ENCODE data around the gene ISG20L2.

The ISG20L2 gene

DNA sequence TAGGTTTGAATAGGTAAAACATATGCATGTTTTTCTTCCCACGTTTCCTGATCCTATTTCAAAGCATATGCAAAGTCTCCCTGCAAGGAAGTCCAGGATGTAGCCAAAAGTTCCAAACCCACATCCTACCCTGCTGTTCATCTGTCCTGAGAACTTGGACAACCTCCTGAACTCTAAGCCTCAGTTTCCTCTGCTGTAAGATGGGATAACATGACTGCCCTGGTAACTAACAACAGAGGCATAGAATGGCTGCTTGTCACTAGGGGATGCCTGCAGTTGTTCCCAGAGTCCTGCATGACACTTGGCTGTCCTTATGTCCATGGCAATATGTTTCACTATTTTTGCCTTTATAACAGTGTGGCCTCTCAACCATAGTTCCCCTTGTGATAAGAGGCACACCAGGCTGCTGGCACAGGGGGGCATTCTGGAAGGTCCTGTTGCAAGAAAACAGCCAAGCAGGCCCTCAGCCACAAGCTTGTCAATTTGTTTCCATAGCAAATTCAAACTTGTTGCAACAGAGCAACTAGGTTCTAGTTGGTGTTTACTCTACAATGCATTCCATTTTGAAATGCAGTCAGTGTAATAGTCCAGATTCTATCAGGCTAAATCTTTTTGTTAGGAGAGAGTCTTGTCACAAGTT, 24.4 kb upstream of the ISG20L2 start:
- no peak for DNase-seq

- peak; percentile 59 for DNase-seq
These were observed 23.4 kb upstream of the ISG20L2 start for GRCh38 chr1:156751757-156752481.

- DNase-seq, result no peak
These were observed 22.8 kb upstream of the ISG20L2 start, which contains the start of gene HDGF for GRCh38 chr1:156751451-156751756. HDGF (minus strand) TSS chr1:156751675; CDS start chr1:156751429, 246 bp downstream.

- no peak for DNase-seq
These were observed 22.3 kb upstream of the ISG20L2 start for GRCh38 chr1:156750711-156751450.

DNA sequence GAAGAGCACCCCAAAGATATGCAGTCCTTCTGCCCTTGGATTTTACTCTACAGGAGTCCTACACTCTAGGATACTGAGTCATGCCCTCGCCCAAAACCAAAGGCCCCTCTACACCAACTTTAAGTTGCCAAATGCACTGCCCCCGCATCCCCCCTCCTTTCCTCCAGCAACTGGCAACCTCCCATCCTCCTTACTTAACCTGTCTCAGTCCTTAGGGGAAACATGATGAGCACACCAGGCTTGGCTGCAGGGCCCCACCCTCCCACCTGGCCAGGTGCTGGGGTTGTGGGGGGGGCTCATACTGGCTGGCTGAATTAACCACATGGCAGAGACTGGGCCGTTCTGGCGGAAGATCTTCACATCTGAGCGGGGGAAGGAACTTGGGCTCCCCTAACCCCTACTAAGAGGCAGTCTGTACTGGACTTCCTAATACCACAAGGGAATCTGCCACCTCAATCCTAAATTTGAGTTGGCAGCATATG, 21.7 kb upstream of the ISG20L2 start:
- no peak for DNase-seq

GRCh38 chr1:156749419-156750118, 21.0 kb upstream of the ISG20L2 start:
- DNase-seq, result no peak

DNA sequence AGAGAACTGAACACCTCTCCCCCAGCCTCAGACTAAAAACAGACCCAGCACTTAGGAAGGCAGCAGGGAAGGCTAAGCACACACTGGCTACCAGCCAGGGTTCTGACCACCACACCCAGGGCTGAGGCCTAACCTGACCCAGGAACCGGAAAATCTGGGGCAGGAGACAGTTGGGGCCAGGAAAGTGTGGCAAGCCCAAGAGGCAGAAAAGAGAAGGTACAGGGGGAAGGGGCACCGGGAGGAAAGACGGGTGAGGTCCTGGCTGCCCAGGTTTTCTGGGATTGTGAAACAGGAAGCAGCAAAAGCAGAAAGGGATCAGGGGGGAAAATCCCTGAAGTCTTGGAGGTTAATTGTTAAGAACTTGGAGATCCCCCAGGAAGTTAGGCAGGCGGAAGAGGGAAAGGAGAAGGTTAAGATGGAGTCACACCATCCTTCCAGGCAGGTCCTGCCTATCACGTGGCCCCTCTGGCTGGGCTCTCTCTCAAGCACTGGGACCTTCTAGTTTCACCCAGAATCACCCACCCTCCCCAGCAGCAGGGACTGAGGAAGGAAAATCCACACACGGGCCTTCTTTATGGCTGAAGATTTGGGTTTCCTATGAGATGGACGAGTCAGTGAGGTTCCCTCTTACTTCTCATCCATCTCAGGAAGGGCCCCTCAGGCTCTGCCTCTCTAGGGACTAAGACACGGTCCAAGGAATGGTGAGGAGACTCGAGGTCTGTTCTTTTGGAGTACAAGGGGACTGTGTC, 20.3 kb upstream of the ISG20L2 start:
- DNase-seq, result no peak

GRCh38 chr1:156747742-156748669, 19.4 kb upstream of the ISG20L2 start:
- DNase-seq, result no peak

GRCh38 chr1:156746728-156747631, 18.4 kb upstream of the ISG20L2 start:
- peak; percentile 22 for DNase-seq

- no peak for DNase-seq
These were observed 17.8 kb upstream of the ISG20L2 start for GRCh38 chr1:156746406-156746727.

GRCh38 chr1:156745881-156746280, 17.3 kb upstream of the ISG20L2 start:
- no peak for DNase-seq

DNA sequence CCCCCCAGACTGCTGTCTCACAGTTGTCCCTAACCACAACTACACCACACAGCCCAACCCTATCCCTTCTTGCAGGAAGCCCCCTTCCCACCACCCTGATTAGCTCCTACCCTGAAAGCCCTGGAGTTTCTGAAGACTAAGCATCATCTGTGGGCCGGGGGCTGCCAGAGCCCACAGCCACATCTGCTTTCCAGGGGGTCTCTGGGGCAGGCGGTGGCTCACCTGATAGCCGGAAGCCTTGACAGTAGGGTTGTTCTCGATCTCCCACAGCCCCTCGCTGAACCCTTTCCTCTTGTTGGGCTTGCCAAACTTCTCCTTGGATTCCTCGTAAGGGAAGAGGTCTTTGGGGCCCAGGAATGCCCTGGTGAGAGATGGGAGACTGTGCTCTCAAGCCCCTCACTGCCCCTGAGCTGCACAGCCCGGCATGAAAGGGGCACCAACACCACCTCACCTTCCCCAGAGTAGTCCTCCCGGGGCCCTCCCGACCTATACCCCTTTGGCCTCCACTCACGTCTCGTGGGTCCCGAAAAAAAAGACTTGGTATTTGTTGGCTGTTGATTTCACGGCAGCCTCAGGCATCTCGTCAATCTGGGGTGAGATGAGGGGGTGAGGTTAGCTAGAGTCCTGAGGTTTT, 16.3 kb upstream of the ISG20L2 start:
- no peak for DNase-seq

DNA sequence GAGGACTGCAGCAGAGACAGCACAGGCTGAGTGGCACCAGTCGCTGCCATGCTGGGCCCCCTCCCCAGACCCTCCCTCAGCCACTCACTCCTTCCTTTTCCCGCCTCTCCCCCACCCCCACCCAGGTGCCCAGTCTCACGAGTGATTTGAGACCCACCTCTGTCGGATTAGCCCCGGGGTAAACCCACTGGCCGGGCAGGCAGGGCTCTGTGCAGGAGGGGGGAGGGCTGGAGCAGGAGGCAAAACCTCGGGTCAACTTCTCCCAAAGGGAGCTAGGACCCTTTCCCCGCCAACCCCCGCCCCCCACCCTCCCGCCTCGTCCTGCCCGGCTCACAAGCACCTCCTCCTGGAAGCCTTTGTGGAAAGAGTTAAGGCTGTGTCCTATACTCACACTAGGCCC, 15.8 kb upstream of the ISG20L2 start:
- no peak for DNase-seq

GRCh38 chr1:156743367-156744302, 15.1 kb upstream of the ISG20L2 start:
- DNase-seq, result no peak

DNA sequence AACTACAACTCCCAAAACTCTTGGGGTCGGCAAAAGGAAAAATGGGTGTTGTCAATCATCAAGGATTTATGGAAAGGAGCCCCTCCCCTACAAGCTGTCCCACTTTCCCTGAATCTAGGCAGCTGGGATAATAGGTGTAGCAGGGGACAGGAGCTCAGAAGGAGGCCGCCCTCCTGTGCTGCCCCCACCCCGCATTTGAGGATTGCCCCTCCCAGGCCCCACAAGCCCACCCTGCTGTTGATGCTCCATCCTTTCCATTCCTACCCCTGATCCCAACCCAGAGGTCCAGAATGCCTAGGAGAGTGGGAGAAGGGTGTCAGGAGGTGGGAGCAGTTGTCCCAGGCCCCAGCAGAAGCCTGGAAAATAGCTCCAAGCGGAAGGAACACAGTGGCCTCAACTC, 14.2 kb upstream of the ISG20L2 start:
- no peak for DNase-seq

DNA sequence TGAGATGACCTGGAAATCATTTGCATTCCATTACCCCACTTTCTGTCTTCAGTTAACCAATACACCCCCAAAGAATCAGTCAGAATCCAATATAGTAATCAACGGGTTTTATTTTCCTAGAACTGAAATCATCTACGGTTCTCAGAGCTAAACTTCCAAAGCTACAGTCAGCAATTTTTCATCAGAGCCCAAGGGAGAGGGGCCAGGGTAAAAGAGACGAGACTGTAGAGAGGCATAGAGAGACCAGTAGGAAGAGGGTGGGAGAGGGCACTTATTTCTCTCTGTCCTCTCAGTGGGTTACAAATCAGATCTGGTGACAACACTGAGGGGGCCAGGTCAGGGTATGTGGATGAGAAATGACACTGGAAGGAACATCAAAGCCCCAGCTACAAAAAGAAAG, 13.5 kb upstream of the ISG20L2 start:
- DNase-seq, result no peak

GRCh38 chr1:156741481-156741983, 13.0 kb upstream of the ISG20L2 start:
- DNase-seq, result no peak

- DNase-seq, result peak; percentile 97
These were observed 12.3 kb upstream of the ISG20L2 start, which contains the start of gene MRPL24 for GRCh38 chr1:156740741-156741480. MRPL24 (minus strand) TSS chr1:156741088; CDS start chr1:156738704, 2,384 bp downstream.

Data from NCI-H1436 treated with DMSO at 0.1 percent for 48 hours (cell line).